HL-60 (cell line): ENCODE measurements around the gene ZBTB32.

Experiments used
- DNase-seq, 2 experiments: peaks; one replicate each; pipeline ENCODE4 v3.0.0-alpha.2; 2010 to 2020; ENCODE audit warnings: low read depth in 1 of 2, low spot score in 1 of 2
- H3K27ac ChIP-seq: fragments of 250-450 bp; sonication (Bioruptor Pico); replicated peaks from 2 replicates; pipeline ENCODE4 v1.5.1; 2020; ENCODE audit warnings: mild to moderate bottlenecking, moderate library complexity
- H3K27me3 ChIP-seq: fragments of 250-450 bp; sonication (Bioruptor Pico); 2 replicates; pipeline ENCODE4 v1.5.1; 2021; ENCODE audit warnings: mild to moderate bottlenecking, moderate library complexity; ENCODE audit not compliant: insufficient read depth, poor library complexity, severe bottlenecking
- H3K4me3 ChIP-seq: replicated peaks from 2 replicates; pipeline ENCODE4 v1.5.1; 2011; ENCODE audit warnings: mild to moderate bottlenecking, control low read depth, low read length; ENCODE audit not compliant: insufficient read depth
- GABPA ChIP-seq: IDR thresholded peaks from 2 replicates; pipeline ENCODE4 v1.6.1; 2012; ENCODE audit warnings: low read depth
- POLR2AphosphoS5 ChIP-seq: IDR thresholded peaks from 2 replicates; pipeline ENCODE4 v1.6.1; 2012; ENCODE audit warnings: low read depth
- SPI1 ChIP-seq: IDR thresholded peaks from 2 replicates; pipeline ENCODE4 v1.6.1; 2012; ENCODE audit warnings: low read depth, mild to moderate bottlenecking, borderline replicate concordance
- TF ChIP-seq, protein P1 (sequence below): IDR thresholded peaks from one replicate; pipeline ENCODE4 v1.5.1; 2011; ENCODE audit warnings: low read length, control low read depth, inconsistent platforms; ENCODE audit not compliant: insufficient read depth
- TF ChIP-seq, protein P2 (sequence below): IDR thresholded peaks from 2 replicates; pipeline ENCODE4 v1.6.1; 2012; ENCODE audit warnings: low read depth; ENCODE audit not compliant: insufficient replicate concordance

Gene ZBTB32

DNA sequence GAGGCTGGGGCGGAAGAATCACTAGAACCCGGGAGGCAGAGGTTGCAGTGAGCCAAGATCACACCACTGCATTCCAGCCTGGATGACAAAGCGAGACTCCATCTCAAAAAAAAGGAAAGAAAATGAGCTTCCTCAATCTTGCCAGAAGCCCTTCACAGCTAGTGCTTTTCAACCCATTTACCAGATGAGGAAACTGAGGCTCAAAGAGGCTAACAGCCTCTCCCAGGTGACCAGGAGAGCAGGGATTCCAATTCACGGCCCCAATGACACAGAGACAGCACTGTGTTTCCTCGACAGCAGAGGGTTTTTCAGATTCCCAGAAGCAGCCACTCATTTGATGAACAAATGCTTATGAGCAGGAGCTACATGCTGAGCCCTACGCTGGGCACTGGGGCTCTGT lies 34.8 kb upstream of the ZBTB32 start:
- Histone ChIP-seq H3K27ac (no peak overlapping the region), H3K4me3 (no peak overlapping the region), H3K27me3 (peaks cover 26% of the 10 kb centered on the region)
- DNase-seq = no peak
- TF ChIP-seq SPI1 (no peak), GABPA (no peak), POLR2AphosphoS5 (no peak)
- TF ChIP-seq, protein P1, sequence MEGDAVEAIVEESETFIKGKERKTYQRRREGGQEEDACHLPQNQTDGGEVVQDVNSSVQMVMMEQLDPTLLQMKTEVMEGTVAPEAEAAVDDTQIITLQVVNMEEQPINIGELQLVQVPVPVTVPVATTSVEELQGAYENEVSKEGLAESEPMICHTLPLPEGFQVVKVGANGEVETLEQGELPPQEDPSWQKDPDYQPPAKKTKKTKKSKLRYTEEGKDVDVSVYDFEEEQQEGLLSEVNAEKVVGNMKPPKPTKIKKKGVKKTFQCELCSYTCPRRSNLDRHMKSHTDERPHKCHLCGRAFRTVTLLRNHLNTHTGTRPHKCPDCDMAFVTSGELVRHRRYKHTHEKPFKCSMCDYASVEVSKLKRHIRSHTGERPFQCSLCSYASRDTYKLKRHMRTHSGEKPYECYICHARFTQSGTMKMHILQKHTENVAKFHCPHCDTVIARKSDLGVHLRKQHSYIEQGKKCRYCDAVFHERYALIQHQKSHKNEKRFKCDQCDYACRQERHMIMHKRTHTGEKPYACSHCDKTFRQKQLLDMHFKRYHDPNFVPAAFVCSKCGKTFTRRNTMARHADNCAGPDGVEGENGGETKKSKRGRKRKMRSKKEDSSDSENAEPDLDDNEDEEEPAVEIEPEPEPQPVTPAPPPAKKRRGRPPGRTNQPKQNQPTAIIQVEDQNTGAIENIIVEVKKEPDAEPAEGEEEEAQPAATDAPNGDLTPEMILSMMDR = no peak
- TF ChIP-seq, protein P2, sequence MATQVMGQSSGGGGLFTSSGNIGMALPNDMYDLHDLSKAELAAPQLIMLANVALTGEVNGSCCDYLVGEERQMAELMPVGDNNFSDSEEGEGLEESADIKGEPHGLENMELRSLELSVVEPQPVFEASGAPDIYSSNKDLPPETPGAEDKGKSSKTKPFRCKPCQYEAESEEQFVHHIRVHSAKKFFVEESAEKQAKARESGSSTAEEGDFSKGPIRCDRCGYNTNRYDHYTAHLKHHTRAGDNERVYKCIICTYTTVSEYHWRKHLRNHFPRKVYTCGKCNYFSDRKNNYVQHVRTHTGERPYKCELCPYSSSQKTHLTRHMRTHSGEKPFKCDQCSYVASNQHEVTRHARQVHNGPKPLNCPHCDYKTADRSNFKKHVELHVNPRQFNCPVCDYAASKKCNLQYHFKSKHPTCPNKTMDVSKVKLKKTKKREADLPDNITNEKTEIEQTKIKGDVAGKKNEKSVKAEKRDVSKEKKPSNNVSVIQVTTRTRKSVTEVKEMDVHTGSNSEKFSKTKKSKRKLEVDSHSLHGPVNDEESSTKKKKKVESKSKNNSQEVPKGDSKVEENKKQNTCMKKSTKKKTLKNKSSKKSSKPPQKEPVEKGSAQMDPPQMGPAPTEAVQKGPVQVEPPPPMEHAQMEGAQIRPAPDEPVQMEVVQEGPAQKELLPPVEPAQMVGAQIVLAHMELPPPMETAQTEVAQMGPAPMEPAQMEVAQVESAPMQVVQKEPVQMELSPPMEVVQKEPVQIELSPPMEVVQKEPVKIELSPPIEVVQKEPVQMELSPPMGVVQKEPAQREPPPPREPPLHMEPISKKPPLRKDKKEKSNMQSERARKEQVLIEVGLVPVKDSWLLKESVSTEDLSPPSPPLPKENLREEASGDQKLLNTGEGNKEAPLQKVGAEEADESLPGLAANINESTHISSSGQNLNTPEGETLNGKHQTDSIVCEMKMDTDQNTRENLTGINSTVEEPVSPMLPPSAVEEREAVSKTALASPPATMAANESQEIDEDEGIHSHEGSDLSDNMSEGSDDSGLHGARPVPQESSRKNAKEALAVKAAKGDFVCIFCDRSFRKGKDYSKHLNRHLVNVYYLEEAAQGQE = no peak

DNA sequence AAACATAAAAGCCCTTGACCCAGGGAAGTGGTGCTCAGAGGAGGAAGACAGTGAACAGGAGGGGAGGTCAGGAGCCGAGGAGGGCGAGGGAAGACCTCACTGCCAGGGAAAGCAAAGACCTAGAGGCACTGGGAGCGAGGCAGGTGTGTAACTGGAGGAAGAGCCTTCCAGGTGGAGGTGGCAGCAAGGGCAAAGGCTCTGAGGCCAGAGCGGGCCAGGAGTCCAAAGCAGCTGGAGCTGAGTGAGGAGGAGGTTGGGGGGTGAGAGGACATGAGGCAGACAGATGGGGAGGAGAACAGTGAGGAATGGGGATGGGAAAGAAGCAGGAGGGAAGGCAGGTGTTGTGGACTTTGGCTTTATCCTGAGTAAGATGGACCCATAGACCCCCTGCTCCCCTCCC lies 34.4 kb upstream of the ZBTB32 start:
- Histone ChIP-seq H3K4me3 (no peak overlapping the region), H3K27me3 (peaks cover 28% of the 10 kb centered on the region), H3K27ac (no peak overlapping the region)
- no peak for DNase-seq
- TF ChIP-seq, protein P1 = no peak
- TF ChIP-seq SPI1 (no peak), POLR2AphosphoS5 (no peak), GABPA (no peak)
- TF ChIP-seq, protein P2 = no peak

DNA sequence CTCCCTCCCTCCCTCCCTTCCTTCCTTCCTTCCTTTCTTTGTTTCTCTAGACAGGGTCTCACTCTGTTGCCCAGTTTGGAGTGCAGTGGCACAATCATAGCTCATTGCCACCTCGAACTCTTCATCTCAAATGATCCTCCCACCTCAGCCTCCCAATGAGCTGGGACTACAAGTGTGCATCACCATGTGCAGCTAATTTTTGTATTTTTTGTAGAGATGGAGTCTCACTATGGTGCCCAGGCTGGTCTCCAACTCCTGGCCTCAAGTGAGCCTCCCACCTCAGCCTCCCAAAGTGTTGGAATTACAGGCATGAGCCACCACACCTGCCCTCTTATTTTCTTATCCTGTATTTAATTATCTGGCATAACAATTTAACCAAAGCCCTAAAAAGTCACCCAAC lies 33.7 kb upstream of the ZBTB32 start:
- H3K27me3 ChIP-seq = peaks cover 28% of the 10 kb centered on the region
- no peak for TF ChIP-seq POLR2AphosphoS5
- TF ChIP-seq, protein P2 = no peak
- TF ChIP-seq, protein P1 = no peak
- no peak for TF ChIP-seq SPI1
- no peak for TF ChIP-seq GABPA
- no peak for DNase-seq
- no peak overlapping the region for H3K4me3 ChIP-seq
- no peak overlapping the region for H3K27ac ChIP-seq
